GM12872 (cell line): Measurements from ENCODE around the gene MYL1.

ENCODE experiments used
- CTCF ChIP-seq: IDR thresholded peaks from 3 replicates; pipeline ENCODE4 v1.5.1; 2011; ENCODE audit warnings: low read depth, mild to moderate bottlenecking, low read length, moderate library complexity; ENCODE audit not compliant: insufficient read depth

The MYL1 gene

GRCh38 chr2:210269148-210269547, 45.8 kb downstream of the MYL1 start:
- TF ChIP-seq CTCF, result no peak

GRCh38 chr2:210268281-210268680, 46.7 kb downstream of the MYL1 start:
- no peak for TF ChIP-seq CTCF

- no peak for TF ChIP-seq CTCF
Measured at GRCh38 chr2:210267698-210268097, 47.3 kb downstream of the MYL1 start.

GRCh38 chr2:210264282-210264681, 50.7 kb downstream of the MYL1 start:
- TF ChIP-seq CTCF, result no peak

- TF ChIP-seq CTCF, result no peak
Measured at GRCh38 chr2:210263841-210264240, 51.1 kb downstream of the MYL1 start.

GRCh38 chr2:210262036-210262435, 52.9 kb downstream of the MYL1 start:
- TF ChIP-seq CTCF, result no peak

- no peak for TF ChIP-seq CTCF
Measured at GRCh38 chr2:210259687-210260086, 55.3 kb downstream of the MYL1 start.
